Globus pallidus (tissue), 1 donor: Measurements from ENCODE around the gene TMEM250.

ENCODE experiments used
- DNase-seq: peaks from one replicate; pipeline ENCODE4 v3.0.0-alpha.2; 2015; ENCODE audit warnings: low spot score

TMEM250 gene

DNA sequence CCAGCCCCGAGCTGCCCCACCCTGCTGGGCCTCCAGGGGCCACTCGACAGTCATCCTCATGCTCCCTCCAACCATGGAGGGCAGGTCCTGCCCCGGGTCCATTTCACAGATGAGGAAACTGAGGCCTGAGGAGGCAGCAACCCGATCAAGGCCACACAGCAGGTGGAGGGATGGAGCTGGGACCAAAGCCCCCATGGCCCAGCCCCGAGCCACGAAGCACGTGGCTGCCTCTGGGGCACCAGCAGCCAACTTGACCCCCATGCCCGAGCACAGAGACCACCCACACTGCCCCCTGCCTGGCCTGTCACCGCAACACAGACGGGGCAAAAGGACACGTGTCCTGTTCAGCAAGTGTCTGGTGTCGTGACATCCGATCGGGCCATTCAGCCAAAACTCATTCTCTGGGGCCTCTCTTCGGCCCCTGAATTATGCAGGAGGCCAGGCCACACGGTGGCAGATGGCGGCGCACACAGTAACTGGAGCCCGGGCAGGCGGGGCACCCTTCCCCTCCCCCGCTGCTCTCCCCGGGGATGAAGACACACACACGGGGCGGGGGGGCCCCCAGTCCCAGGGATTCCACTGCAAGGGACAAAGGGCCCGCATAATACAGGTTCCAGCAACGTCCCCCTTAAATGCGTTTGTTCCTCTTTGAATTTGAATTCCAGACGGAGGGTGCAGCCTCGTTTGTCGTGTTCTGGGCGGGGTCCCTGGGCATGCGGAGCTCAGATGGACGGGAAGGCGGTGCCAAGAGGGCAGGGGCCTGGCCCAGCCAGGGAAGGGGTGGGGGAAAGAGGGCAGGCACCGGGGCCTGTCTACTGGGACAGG is 29.4 kb upstream of the TMEM250 start:
- DNase-seq, result no peak

DNA sequence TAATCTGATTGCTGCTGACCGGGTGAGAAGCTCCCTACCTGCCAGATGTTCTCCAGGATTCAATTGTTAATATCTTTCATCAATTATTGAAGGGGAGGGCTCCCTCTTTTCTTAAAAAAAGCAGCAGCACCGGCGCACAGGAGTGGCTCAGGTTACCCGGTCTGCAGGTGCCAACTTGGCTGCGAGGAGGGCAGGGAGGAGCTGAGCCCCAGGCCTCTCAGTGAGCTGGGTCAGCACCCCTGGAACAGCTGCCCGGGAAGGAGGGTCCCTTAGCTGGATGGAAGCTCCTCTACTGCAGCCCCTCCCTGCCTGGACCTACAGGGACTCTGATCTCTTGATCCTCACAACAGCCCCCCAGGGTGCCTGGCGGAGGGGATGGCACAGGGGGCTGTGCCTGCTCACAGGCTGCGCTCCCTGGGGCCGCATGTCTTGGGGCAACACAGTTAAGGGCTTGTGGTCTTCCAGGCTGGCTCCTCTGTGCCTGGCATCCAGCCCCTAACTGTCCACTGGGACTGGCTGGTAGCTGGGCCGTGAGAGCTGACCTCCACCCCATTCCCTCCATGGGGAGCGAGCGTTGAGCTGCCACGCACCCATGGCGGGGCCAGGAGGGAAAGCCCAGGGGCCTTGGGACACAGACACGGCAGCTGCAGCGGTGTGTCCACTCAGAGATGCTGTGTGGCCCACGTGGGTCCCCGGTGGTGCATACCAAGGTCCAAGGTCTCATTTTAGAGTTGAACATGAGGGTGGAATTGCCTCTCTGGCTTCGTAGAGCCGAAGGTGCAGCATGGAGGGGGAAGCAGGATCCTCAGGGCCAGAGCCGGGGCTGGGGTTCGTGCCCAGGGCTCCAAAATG is 28.6 kb upstream of the TMEM250 start:
- no peak for DNase-seq

DNA sequence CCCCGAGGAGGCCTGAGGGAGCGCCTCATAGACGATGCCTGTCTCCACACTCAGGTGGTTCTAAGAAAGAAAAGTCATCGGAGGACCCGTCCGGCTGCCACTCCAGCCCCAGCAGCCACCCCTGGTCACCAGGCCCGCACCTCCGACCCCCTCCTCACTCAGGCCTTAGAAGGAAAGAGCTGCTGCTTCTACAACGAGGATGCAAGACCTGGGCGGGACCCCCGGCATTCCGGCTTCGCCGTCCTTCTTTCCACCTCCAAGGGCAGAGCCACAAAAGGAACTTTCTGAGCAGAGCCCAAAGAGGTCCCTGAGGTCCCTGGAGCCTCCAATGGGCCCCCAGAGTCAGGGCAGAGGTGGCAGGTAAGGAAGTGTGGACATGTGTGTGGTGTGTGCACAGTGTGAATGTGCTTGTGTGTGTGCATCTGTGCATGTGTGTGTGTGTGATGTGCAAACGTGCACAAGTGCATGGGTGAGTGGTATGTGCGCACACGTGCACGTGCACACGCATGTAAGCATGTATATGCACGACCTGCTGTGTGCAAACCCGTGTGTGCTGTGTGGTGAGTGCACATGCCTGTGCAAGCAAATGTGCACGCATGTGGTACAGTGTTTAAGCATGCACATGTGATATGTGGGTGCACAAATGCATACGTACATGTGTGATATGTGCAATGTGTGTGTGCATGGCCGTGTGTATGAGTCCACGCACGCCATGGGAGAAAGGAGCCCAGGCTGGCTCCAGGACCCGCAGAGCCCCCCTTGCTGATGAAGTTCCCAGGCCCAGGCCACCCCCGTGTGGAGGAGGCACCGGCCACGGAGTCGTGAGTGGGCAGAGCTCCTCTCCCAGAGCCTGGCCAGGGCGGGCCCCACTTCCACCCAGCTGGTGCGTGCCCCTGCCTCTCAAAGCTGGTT is 27.7 kb upstream of the TMEM250 start:
- DNase-seq, result no peak

DNA sequence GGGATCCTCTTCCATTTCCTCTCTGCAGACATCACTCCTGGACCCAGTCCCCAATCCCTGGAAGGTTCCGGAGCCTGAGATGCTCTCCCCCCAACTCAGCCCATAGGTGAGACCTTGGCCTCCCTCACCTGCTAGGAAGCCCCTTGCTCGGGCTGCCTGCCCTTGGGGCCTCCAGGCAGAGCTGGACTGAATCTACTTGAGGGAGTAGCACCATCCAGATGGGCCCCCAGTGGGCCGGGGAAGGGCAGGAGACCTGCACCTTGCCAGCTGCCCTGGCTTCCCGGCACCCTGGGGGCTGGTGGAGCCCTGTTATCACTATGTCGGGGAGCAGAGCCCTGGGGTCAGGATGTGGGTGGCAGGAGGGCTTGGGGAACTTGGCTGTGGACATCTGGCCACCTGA is 26.9 kb upstream of the TMEM250 start:
- no peak for DNase-seq

DNA sequence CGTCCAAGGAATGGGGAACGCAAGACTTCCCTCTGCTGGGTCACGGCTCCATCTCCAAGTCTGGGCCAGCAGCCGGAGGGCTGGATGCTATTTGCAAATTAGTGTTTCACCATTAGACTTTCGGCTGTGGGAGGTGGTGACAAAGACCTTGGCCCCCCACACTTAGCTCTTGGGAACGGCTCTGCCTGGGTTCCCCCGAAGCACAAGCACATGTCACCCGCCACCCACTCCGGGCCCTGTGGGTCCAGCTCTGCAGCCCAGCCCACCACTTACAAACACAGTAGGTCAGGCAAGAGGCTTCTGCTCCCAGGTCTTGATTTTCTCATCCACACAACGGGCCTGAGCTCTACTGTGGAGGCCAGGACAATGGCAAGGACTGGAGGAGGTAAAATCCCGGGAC is 25.8 kb upstream of the TMEM250 start:
- DNase-seq, result no peak

DNA sequence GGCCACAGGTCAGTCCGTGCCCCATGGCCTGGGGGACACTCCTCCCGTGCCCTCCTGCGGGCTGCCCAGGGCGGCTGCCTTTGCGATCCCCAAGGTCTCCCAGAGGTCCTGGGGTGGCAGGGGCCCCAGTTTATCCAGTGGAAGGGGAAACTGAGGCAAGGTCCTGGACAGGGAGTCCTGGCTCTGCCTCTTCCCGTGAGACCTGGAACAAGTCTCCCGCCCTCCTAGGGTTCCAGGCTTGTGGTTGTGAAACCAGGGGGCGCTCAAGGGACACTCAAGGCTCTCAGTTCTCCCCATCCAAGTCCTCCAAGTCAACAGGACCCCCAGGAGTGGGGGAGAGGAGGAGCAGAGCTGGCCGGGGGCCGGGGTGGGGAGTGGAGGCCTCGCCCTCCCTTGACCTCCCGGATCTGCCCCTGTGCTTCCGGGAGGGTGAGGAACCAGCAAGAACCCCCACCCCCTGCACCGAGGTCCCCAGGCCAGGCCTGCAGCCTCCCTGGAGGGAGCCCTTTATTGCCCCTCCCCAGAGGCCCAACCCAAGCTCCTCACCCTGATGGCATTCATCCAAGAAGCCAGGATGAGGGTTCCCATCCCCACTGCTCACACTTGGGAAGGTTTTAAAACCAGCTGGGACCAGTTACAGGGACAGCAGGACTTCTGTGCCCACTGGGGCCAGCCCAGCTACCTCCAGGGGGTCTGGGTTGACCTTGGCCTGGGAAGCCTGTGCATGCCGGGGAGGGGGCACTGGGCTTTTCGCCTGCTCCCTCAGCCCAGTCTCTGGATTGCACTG is 24.7 kb upstream of the TMEM250 start:
- no peak for DNase-seq

DNA sequence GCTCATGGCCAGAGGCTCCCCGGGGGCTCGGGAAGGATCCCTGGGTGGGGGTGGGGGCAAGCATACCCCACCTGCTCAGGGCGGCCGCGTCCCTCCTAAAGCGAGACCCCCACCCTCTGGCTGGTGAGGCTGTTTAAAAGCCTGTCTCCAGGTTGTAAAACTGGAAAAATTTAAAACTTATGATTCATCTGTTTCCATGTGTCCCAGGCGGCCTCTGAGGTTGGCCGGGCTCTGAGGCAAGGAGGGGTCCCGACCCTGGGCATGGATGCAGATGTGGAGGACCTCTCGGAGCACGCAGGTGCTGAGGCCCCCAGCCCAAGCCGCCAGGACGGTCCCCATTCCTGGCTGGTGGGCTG is 24.2 kb upstream of the TMEM250 start:
- no peak for DNase-seq

DNA sequence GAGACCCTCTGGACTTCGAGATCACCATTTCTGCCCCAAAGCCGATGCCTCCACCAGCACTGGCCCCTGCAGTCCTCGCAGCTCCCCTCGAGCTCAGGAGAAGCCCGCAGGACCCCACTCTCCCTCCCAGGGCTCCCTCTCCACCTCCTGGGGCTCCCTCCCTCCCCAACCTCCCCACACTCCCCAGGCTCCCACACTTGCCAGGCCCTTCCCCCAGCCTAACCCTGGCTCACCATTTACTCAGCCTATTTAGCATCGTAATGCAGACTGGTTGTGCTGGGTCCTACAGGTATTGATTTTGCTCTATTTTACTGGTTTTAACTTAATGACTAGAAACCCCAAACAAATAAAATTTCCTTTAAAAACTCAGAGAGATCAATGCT is 23.7 kb upstream of the TMEM250 start:
- no peak for DNase-seq

DNA sequence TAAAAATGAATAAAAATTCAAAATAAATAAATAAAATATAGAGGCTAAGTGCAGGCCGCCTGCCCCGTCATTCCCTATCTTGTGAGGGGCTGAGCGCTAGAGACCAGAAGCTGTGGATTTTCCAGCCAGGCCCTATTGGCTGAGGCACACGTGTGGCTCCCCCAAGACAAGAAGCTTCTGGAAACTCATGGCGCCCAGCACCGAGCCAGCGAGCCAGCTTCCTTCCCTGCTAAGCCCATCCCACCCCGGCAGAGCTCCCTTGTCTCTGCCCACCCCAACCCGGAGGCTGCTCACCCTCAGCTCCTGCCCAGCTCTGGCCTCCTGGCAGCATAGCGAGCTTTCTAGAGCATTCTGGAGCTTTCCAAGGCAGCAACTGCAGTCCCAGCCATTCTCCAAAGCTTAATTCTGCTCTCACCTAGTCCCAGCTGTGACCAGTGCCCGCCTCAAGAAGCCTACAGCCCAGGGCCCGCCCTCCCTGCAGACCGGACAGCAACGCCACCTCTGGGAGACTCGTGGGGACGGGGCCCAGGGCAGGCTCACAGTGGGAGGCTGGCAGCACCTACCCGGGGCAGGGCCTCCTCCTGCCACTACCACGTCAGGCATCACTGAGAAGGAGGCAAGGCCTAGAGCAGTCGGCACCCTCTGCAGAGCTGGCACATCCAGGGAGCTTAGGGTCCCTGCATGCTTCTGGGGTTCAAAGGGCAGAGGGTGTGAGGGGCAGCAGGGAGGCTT is 23.2 kb upstream of the TMEM250 start:
- no peak for DNase-seq

DNA sequence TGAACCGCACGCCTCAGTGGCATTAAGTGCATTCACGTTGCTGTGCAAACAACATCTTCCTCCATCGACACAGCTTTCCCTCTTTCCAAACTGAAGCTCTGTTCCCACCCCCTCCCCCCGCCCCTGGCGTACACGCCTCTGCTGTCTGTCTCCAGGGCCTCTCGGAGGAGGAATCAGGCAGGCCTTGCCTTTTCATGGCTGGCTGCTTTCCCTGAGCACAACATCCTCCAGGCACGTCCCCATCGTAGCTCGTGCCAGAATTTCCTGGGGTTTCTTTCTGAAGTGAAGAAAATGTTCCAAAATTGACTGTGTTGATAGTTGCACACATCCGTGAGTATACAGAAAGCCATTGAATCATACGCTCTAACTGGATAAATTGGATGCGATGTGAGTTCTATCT is 22.3 kb upstream of the TMEM250 start:
- DNase-seq, result no peak

DNA sequence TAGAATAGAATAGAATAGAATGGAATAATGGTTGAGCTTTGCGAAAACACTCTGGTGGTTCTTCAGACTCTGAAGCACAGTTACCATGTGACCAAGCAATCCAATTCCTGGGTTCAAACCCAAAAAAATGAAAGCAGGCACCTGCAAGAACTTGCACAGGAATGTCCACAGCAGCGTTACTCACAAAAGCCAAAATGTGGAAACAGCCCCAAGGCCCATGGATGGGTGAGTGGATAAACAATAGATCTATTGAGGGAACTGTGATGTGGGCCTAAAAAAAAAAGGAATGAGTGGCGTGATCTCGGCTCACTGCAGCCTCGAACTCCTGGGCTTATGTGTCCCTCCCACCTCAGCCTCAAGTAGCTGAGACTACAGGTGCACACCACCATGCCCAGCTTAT is 21.4 kb upstream of the TMEM250 start:
- no peak for DNase-seq

DNA sequence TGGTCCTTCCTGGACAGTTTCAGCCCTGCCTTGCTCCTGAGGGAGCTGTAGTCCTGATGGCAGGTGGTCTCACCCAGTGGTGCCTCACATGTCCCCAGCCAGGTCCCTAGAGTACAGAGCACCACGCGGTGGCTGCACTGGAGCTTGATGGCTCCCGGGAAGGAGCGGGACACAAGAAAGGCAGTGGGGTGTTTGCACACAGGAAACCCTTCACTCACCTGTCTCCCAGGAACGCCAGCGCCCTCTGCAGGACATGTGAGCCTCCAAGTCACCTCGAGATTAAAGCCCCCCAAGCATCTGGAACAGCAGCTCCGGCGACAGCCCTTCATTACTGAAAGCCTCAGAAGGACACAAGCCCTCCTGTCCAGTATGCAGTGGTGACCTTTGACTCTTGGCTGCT is 19.9 kb upstream of the TMEM250 start:
- DNase-seq, result no peak

DNA sequence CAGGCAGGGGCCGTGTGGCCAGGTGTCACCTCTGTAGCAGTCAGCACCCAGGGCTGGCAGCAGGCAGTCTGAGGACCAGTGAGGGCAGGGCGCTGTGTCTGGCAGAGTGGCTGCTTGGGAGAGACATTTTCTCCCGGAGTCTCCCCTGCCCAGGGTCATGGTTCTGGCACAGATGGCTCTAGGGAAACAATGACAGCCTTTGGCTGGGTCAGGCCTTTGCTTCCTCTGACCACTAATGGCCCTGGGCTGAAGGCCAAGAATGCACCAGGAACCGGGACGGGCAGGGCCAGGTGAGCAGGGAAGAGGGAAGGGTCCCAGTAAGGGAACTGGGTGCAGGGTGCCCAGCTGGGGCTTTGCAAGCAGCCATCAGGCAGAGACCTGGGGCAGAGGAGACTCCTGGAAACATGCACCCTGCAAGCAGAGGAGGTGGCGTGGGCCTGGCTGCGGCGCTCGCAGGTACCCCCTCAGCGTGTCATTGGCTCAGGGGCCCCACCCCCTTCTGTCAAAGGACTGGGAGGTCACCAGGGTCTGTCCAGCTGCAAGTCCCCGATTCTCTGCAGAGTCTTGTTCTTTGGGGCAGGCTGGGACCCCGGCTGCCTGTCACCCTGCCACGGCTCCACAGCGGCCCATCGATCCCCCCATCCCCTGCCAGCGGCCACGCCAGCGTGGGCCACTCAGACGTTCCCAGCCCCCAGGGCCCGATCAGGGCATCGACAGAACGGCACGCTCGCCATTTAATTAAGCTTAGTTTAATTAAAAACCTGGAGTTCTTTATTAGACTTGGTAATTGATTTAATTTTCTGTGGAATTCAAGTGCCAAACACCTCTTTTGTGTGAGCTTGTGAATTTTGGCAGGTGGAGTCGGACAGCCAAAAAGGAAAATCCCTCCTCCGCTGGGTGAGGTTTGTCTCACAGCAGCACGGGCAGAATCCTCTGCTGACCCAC is 18.9 kb upstream of the TMEM250 start:
- no peak for DNase-seq

DNA sequence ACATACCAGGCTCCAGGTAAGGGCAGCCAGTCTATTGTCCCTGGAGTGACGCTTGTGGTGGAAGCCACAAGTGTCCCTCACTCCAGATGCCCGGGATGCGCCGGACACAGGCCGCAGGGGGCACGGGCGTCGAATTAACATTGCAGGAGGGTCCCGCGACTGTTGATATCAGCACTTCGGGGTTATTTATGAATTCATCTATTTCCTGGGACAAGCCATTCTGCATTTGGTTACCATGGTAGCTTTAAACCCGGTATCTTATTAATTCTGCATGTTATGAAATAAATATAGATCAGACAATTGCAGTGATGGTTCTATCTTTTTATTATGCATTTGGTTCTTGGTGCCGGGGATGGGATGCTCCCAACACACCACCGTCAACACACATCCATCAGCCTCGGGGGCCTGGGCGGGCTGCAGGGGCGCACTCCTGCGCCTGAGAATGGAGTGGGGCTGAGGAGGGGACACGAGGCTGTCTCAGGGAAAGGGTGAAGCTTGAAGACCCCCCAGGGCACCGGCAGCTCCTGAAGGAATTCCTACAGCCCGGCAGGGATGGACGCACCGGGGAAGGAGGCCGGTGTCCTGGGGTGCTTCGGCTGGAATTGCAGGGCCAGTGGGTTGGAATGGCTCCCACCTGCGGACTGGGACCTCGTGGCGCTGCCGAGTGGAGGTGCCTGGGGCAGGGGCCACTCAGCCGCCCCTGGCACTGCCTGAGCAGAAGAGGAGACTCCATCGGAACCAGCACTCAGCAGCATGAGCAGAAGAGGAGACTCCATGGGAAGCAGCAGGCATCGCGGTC is 17.7 kb upstream of the TMEM250 start:
- no peak for DNase-seq

DNA sequence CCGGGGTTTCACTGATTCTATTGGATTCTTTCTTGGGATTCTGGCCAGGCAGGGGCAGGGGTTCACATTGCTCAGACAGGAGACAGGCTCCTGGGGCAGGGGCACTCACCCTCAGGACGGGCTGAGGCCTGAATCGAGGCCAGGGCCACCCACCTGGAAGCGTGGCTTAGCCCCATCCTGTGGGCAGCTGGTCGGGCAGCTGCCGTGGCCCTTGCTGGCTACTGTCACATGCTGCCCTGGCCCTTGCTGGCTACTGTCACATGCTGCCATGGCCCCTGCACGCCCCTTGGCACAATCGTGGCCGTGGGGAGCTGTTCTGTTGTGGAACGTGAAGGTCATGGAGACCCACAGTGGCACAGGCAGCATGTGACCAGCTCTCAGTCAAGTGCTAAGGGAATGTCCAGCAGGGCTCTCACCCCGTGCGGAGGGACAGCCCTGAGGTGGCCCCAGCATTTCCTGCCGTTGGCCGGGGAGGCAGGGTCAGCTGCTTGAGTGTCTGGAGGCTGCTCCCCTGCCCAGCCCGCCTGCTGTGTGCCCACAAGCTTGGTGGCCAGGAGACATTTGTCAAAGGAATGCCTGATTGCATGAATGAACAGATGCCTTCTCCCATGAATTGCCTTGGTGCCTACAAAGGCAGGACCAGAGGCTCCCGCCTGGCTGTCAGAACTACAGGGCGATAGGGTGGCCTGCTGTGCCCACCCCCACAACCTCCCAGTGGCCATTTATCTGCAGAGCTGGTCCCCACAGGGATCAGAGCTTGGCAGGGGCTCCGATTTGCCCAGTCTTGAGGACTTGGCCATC is 16.9 kb upstream of the TMEM250 start:
- no peak for DNase-seq

DNA sequence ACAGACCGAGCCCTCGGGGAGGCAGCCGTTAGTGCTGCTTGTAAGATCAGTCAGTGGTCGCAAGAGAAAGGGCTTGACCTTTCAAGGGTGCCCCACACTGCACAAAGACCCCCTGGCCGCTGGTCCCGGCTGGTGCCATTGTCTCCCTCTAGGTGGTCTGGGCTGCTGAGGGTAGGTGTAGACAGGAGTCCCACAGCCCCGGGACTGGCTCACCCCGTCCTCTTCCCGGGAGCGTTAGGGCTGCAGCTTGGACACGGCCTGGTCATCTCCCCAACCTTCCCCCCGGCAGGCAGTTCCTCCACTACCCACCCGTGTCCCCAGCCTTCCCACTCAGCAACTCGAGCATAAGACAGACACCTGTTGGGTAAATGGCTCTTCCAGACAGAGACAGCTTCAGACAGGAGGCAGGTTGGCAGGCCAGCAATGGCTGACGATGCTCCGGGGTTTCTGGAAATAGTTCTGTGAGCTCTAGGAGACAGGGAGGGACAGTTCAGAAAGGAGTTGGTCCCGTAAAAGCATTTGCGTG is 15.3 kb upstream of the TMEM250 start:
- no peak for DNase-seq

DNA sequence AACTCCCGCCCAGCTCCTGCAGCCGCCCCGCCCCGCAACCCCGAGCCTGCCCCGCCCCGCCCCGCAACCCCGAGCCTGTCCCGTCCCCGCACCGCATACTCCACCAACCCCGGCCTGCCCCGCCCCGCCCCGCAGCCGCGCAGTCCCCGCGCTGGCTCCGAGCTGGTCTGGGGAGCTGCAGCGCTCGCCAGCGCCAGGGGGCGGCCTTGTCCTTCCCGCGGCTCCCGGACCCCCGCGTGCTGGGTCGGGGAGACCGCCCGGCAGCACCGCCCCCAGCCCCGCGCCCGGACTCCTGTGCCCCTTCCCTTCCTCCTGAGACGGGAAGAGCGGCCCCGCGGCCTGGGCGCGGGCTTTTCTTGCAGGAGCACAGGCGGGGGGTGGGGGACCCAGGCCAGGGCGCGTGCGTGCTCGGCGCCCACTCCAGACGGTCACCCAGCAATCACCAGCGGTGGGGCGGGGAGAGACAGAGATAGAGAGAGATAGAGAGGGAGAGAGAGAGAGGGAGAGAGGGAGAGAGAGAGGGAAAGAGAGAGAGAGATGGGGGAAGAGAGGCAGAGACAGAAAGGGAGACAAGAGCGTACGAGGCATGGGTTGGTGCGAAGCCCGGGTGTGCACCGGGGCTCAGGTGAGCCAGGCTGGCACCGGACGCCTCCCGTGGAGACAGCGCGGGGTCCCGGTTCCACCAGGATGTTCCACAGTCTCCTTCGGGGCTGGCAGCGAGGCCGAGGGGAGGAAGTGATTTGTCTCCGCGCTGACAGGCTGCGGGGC is 14.7 kb upstream of the TMEM250 start:
- DNase-seq, result no peak
